ENCODE measurements around the gene OR11A1. TPM values are rescaled to one million over a fixed set of nuclear protein-coding genes. Genes with fewer than 3 reads are reported as not detected.

OR11A1 gene
- total and polyA plus RNA-seq, 2 experiments from 2014 or later: not detected

- peaks cover 2% of the 10 kb centered on the region for H3K27me3 Mint-ChIP-seq (ENCODE audit: insufficient read depth, low read depth, poor library complexity)
- H2AFZ ChIP-seq: no peak overlapping the region
- no peaks in the 10 kb centered on the region; the same call in 2 of the 3 replicates for H3K9me3 Mint-ChIP-seq
- TF ChIP-seq CREB1 (CRISPR knock-in tag; IDR thresholded peaks at IDR 0.05; ENCODE audit: low read depth) (no peak), NANOG (IDR thresholded peaks at IDR 0.05; ENCODE audit: borderline replicate concordance) (no peak), STAT1 (IDR thresholded peaks at IDR 0.05; ENCODE audit: unreplicated experiment) (no peak), CTCF (conservative IDR thresholded peaks at IDR 0.05; ENCODE audit: low read depth in 2 of 2) (no peak), REST (IDR thresholded peaks at IDR 0.05; ENCODE audit: unreplicated experiment) (no peak), EZH2 (IDR thresholded peaks at IDR 0.05; ENCODE audit: low read depth, unreplicated experiment) (no peak)
- H3K27ac Mint-ChIP-seq: no peak overlapping the region
- no peak overlapping the region for H3K27ac ChIP-seq (ENCODE audit: low read depth)
- no peaks in the 10 kb centered on the region; the same call in 1 of the 2 replicates for H4K20me1 ChIP-seq (replicated peaks; ENCODE audit: insufficient read depth)
- no peaks in the 10 kb centered on the region for H3K27me3 ChIP-seq (ENCODE audit: insufficient read depth)
- no peaks in the 10 kb centered on the region for H3K36me3 ChIP-seq (ENCODE audit: insufficient read depth)
- H3K4me3 Mint-ChIP-seq: no peak overlapping the region
- H3K4me3 ChIP-seq: no peak overlapping the region
- DNase-seq (ENCODE audit: low spot score) (no peak), ATAC-seq (no peak)
- H3F3A ChIP-seq (replicated peaks; ENCODE audit: low read depth): no peaks in the 10 kb centered on the region
- no peaks in the 10 kb centered on the region for H3K4me1 ChIP-seq (ENCODE audit: insufficient read depth)
- H3K79me2 ChIP-seq (replicated peaks; ENCODE audit: insufficient read depth): no peaks in the 10 kb centered on the region
- no peaks in the 10 kb centered on the region; the same call in 2 of the 3 replicates for H3K4me1 Mint-ChIP-seq
- peaks cover 10% of the 10 kb centered on the region; the same call in 1 of the 2 replicates for H3K9me2 ChIP-seq (ENCODE audit: insufficient read depth)
- H3K4me2 ChIP-seq: no peak overlapping the region
- H3K36me3 Mint-ChIP-seq (ENCODE audit: low read depth): no peaks in the 10 kb centered on the region
These were observed 48.1 kb upstream of the OR11A1 start for GRCh38 chr6:29504961-29505360.

GRCh38 chr6:29502597-29502996, 45.7 kb upstream of the OR11A1 start:
- no peak overlapping the region for H3K27ac ChIP-seq (ENCODE audit: low read depth)
- H3K4me3 ChIP-seq: no peak overlapping the region
- Mint-ChIP-seq H3K27ac (no peak overlapping the region), H3K4me1 (no peaks in the 10 kb centered on the region; the same call in 2 of the 3 replicates), H3K9me3 (no peaks in the 10 kb centered on the region), H3K4me3 (no peak overlapping the region), H3K27me3 (ENCODE audit: insufficient read depth, low read depth, poor library complexity) (peaks cover 2% of the 10 kb centered on the region), H3K36me3 (ENCODE audit: low read depth) (no peaks in the 10 kb centered on the region)
- ATAC-seq: no peak
- H3K4me1 ChIP-seq (ENCODE audit: insufficient read depth): no peaks in the 10 kb centered on the region
- H3K36me3 ChIP-seq (ENCODE audit: insufficient read depth): no peaks in the 10 kb centered on the region
- H3K9me2 ChIP-seq (ENCODE audit: insufficient read depth): peaks cover 9% of the 10 kb centered on the region; the same call in 1 of the 2 replicates
- H3K4me2 ChIP-seq: no peak overlapping the region
- H4K20me1 ChIP-seq (replicated peaks; ENCODE audit: insufficient read depth): no peaks in the 10 kb centered on the region; the same call in 1 of the 2 replicates
- no peaks in the 10 kb centered on the region for H3K27me3 ChIP-seq (ENCODE audit: insufficient read depth)
- no peaks in the 10 kb centered on the region for H3K79me2 ChIP-seq (replicated peaks; ENCODE audit: insufficient read depth)
- no peak for DNase-seq (ENCODE audit: low spot score)
- H3F3A ChIP-seq (replicated peaks; ENCODE audit: low read depth): no peaks in the 10 kb centered on the region
- H2AFZ ChIP-seq: no peak overlapping the region
- no peak for TF ChIP-seq CTCF (conservative IDR thresholded peaks at IDR 0.05; ENCODE audit: low read depth in 2 of 2)
- TF ChIP-seq POLR2AphosphoS5 (IDR thresholded peaks at IDR 0.05; ENCODE audit: low read depth): no peak
- no peak for TF ChIP-seq ZNF462 (CRISPR knock-in tag; IDR thresholded peaks at IDR 0.05)

All from GM23338 (cell line).